LNCAP (cell line): ENCODE measurements around the gene MITF.

Source experiments
- TF ChIP-seq, protein P1 (sequence below): fragments of 450-650 bp; IDR thresholded peaks from 2 replicates; pipeline ENCODE4 v1.5.1; 2017; ENCODE audit warnings: mild to moderate bottlenecking

The MITF gene

DNA sequence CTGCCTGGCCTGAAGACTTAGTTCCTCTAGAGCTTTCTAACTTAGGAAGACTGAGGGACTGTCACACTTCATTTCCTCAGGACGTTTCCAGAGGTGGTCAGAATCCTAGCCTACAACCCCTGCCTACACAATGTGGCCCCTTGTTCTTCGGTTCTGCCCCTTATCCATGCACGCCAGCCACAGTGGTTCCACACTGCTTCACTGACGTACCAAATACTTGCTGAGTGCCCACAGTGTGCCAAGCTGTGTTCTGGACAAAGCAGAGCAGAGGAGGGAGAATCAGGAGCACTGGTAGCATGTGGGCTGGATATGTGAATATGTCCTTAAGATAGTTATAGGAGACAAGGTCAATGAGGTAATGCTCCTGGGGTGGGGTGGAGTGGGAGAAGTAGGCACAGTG, 189.8 kb downstream of the MITF start:
- TF ChIP-seq, protein P1, sequence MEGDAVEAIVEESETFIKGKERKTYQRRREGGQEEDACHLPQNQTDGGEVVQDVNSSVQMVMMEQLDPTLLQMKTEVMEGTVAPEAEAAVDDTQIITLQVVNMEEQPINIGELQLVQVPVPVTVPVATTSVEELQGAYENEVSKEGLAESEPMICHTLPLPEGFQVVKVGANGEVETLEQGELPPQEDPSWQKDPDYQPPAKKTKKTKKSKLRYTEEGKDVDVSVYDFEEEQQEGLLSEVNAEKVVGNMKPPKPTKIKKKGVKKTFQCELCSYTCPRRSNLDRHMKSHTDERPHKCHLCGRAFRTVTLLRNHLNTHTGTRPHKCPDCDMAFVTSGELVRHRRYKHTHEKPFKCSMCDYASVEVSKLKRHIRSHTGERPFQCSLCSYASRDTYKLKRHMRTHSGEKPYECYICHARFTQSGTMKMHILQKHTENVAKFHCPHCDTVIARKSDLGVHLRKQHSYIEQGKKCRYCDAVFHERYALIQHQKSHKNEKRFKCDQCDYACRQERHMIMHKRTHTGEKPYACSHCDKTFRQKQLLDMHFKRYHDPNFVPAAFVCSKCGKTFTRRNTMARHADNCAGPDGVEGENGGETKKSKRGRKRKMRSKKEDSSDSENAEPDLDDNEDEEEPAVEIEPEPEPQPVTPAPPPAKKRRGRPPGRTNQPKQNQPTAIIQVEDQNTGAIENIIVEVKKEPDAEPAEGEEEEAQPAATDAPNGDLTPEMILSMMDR = no peak

DNA sequence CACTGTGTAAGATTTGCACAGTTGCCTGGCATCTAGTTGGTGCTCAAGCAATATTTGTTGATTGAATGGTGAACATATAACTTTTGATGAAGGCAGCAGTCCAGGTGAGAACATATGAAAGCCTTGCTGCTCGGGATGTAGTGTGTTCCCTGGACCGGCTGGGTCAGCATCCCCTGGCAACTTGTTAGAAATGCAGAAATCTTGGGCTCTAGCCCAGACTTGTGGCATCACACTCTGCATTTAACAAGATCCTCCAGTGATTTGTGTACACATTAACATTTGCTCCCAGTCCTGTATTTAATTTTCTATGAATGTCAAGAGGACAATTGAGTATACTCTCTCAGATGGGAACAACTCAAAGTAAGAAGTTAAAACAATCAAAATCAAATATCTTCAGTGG, 191.3 kb downstream of the MITF start:
- TF ChIP-seq, protein P1 = no peak

DNA sequence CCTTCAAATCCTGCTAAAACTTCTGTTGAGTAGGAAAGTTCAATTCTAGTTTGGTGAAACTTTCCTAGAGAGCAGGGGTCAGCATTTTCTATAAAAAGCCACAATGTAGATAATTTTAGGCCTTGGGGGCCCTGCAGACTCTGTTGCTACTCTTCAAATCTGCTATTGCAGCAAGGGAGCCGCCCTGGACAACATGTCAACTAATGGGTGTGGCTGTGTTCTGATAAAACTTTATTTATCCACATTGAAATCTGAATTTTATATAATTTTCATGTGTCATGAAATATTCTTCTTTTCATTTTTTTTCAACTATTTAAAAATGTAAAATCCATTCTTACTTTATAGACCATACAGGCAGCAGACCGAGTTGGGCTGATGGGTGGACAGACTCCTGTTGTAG, 192.8 kb downstream of the MITF start:
- TF ChIP-seq, protein P1 = no peak

DNA sequence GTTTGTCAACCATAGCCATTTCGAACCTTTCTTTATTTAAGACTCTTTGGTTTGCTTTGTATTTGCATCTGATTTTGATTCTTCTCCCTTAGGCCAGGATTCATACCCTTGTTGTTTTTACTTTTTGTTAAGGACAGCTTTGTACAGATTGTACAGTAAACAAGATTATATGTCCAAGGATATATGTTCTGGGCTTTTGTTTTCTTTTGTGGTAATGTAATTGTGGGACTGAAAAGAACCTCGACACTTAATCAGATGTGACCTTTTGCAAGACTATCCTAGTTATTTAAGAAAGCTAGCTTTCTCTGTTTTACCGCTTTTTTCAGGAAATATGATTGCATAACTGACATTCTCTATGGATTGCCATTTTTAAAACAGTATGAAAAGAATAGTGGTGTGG, 193.2 kb downstream of the MITF start:
- TF ChIP-seq, protein P1 = no peak

DNA sequence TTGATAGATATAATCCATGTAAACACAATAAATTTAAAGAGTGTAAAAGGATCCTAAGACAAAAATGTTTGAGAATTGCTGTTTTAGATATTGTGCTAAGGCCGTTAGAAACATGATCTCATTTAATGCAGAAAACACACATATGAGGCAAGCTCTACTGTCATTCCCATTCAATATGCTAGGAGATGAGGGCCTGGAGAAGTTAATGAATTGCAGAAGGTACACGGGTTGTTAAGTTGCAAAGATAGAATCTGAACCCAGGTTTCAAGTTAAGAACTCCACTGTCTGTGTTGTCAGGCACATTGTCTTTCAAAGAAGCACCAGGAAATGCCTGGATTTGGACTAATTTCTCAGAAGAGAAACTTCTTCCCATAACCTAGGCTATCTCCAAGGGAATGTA, 195.1 kb downstream of the MITF start:
- TF ChIP-seq, protein P1 = no peak

DNA sequence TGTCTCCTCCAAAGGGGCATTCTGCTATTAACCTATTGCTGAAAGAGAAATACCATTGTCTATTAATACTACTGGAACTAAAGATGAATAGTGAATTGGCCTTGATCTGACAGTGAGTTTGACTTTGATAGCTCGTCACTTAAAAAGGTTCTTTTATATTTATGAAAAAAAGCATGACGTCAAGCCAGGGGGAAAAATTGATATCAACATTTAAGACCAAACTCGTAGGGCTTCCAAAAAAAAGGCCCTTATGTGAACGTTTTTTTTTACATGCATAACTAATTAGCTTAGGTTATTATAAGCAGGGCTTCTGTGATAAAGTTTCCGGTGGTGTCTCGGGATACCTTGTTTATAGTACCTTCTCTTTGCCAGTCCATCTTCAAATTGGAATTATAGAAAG, 197.0 kb downstream of the MITF start:
- TF ChIP-seq, protein P1 = no peak

DNA sequence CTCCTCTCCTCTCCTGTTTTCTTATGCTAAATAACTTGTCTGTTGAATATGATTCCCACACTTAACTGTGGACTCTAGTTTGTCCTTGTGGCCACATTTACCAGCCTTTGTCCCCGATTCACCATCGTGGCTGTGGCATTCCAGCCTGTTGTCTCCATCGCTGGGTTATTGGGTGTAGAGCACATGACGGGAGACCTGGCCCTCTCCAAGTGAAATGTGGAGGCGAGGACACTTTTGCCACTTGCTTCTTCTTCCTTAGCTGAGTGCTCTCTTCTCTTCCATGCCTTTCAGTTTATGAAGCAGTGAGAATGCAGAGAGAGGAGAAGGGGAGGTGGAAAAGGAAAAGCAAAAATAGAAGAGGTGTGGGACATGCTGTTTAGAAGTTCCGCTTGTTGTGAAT, 198.8 kb downstream of the MITF start:
- TF ChIP-seq, protein P1 = no peak

DNA sequence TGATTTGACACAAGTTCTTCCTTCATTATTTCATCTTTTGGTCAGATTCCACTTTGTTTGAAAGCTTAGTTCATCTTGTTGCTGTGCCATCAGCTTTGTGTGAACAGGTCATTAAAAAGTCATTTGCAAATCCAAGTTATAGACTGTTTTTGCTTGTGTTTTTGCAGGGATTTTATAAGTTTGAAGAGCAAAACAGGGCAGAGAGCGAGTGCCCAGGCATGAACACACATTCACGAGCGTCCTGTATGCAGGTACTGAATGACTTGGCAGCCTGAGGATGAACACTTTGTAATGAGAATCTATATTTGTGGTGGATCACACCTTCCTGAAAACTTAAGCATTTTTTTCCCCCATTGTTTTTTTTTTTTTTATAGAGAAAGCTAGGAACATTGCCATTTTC, 199.7 kb downstream of the MITF start:
- TF ChIP-seq, protein P1 = no peak
